ENCODE data around the gene DNAH12.

DNA sequence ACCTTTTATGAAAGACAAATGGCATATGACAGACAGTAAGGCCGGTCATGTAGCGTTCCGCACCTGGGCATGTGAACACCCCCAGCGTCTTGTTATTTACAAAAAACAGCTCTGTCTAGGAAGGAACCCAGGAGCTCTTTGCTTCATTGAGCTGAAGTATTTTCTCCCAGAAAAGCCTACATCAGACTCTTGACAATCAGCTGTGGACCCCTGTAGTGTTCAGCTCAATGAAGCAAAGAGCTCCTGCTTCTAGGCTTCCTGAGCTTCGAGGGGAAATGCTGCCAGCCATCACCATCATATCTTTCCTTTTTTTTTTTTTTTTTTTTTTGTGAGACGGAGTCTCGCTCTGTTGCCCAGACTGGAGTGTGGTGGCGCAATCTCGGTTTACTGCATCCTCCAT is 255.7 kb downstream of the DNAH12 start:
- TF ChIP-seq, protein P1, sequence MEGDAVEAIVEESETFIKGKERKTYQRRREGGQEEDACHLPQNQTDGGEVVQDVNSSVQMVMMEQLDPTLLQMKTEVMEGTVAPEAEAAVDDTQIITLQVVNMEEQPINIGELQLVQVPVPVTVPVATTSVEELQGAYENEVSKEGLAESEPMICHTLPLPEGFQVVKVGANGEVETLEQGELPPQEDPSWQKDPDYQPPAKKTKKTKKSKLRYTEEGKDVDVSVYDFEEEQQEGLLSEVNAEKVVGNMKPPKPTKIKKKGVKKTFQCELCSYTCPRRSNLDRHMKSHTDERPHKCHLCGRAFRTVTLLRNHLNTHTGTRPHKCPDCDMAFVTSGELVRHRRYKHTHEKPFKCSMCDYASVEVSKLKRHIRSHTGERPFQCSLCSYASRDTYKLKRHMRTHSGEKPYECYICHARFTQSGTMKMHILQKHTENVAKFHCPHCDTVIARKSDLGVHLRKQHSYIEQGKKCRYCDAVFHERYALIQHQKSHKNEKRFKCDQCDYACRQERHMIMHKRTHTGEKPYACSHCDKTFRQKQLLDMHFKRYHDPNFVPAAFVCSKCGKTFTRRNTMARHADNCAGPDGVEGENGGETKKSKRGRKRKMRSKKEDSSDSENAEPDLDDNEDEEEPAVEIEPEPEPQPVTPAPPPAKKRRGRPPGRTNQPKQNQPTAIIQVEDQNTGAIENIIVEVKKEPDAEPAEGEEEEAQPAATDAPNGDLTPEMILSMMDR (IDR thresholded peaks at IDR 0.05; ENCODE audit: low read depth, low read length), result no peak
- TF ChIP-seq POLR2A (IDR thresholded peaks at IDR 0.05; ENCODE audit: extremely low read depth, insufficient read length) (no peak), MYC (IDR thresholded peaks at IDR 0.05; ENCODE audit: low read depth, low read length) (no peak)
- TF ChIP-seq, protein P2, sequence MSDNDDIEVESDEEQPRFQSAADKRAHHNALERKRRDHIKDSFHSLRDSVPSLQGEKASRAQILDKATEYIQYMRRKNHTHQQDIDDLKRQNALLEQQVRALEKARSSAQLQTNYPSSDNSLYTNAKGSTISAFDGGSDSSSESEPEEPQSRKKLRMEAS (IDR thresholded peaks at IDR 0.05; ENCODE audit: low read depth, low read length), result no peak
